Nephron progenitor cell (in vitro differentiated cells): ENCODE measurements around the gene RAB25.

Source experiments
- DNase-seq: peaks from one replicate; pipeline ENCODE4 v3.0.0; 2021
- H3K27ac Mint-ChIP-seq: 2 replicates; pipeline ENCODE4 v1.8.0; 2021; ENCODE audit warnings: mild to moderate bottlenecking, moderate library complexity, mixed read lengths
- H3K27me3 Mint-ChIP-seq: 2 replicates; pipeline ENCODE4 v1.8.0; 2021; ENCODE audit warnings: mild to moderate bottlenecking, low read depth, mixed read lengths; ENCODE audit not compliant: poor library complexity
- H3K36me3 Mint-ChIP-seq: 2 replicates; pipeline ENCODE4 v1.8.0; 2021; ENCODE audit warnings: low read depth, mixed read lengths
- H3K4me1 Mint-ChIP-seq: 2 replicates; pipeline ENCODE4 v1.8.0; 2021; ENCODE audit warnings: mixed read lengths
- H3K4me3 Mint-ChIP-seq: 2 replicates; pipeline ENCODE4 v1.8.0; 2021; ENCODE audit warnings: mild to moderate bottlenecking, moderate library complexity, mixed read lengths
- H3K9me3 Mint-ChIP-seq: 2 replicates; pipeline ENCODE4 v1.8.0; 2021; ENCODE audit warnings: mild to moderate bottlenecking, moderate library complexity, mixed read lengths
- CTCF ChIP-seq: fragments of 200-600 bp; sonication (generic); IDR thresholded peaks from 2 replicates; pipeline ENCODE4 v1.5.0; 2021; ENCODE audit warnings: antibody characterized with exemption

The RAB25 gene

GRCh38 chr1:156042828-156043227 is 18.1 kb upstream of the RAB25 start:
- TF ChIP-seq CTCF: no peak
- no peak for DNase-seq
- H3K4me3 Mint-ChIP-seq: no peak overlapping the region
- no peak overlapping the region for H3K27ac Mint-ChIP-seq
- H3K4me1 Mint-ChIP-seq: peaks cover 6% of the 10 kb centered on the region
- H3K36me3 Mint-ChIP-seq: peaks cover 45% of the 10 kb centered on the region
- no peaks in the 10 kb centered on the region for H3K9me3 Mint-ChIP-seq
- H3K27me3 Mint-ChIP-seq: no peaks in the 10 kb centered on the region

GRCh38 chr1:156045076-156045475 is 15.9 kb upstream of the RAB25 start:
- H3K27me3 Mint-ChIP-seq: no peaks in the 10 kb centered on the region
- H3K4me3 Mint-ChIP-seq: no peak overlapping the region
- peak overlapping the region; percentile 21 for H3K27ac Mint-ChIP-seq
- peaks cover 9% of the 10 kb centered on the region for H3K4me1 Mint-ChIP-seq
- H3K36me3 Mint-ChIP-seq: peaks cover 58% of the 10 kb centered on the region
- TF ChIP-seq CTCF: no peak
- DNase-seq: no peak
- H3K9me3 Mint-ChIP-seq: no peaks in the 10 kb centered on the region

- no peak overlapping the region for H3K4me3 Mint-ChIP-seq
- peaks cover 24% of the 10 kb centered on the region for H3K4me1 Mint-ChIP-seq
- no peak overlapping the region for H3K27ac Mint-ChIP-seq
- TF ChIP-seq CTCF: no peak
- no peaks in the 10 kb centered on the region for H3K27me3 Mint-ChIP-seq
- no peaks in the 10 kb centered on the region for H3K9me3 Mint-ChIP-seq
- H3K36me3 Mint-ChIP-seq: peaks cover 47% of the 10 kb centered on the region
- DNase-seq: no peak
These were observed 12.2 kb upstream of the RAB25 start for GRCh38 chr1:156048663-156049258.

- Mint-ChIP-seq H3K4me3 (no peak overlapping the region), H3K27ac (no peak overlapping the region), H3K4me1 (peaks cover 27% of the 10 kb centered on the region), H3K9me3 (no peaks in the 10 kb centered on the region), H3K27me3 (no peaks in the 10 kb centered on the region), H3K36me3 (peaks cover 37% of the 10 kb centered on the region)
- no peak for TF ChIP-seq CTCF
- no peak for DNase-seq
These were observed 10.6 kb upstream of the RAB25 start for GRCh38 chr1:156050376-156050775.

- Mint-ChIP-seq H3K27ac (peak overlapping the region; percentile 22), H3K4me3 (peak overlapping the region; percentile 39), H3K4me1 (peaks cover 32% of the 10 kb centered on the region)
These were observed 9.8 kb upstream of the RAB25 start for GRCh38 chr1:156051011-156051725.

More at GRCh38 chr1:156051011-156051725, 9.8 kb upstream of the RAB25 start:
- no peaks in the 10 kb centered on the region for H3K27me3 Mint-ChIP-seq
- no peak for DNase-seq
- H3K36me3 Mint-ChIP-seq: peaks cover 36% of the 10 kb centered on the region
- TF ChIP-seq CTCF: no peak
- H3K9me3 Mint-ChIP-seq: no peaks in the 10 kb centered on the region
